ENCODE data around the gene GSTO2.
"Not testable (repeated sequence)": the region's sequence is repeated elsewhere in the genome, so short reads cannot be mapped to it uniquely, and the experiment has no call there.

Gene GSTO2

DNA sequence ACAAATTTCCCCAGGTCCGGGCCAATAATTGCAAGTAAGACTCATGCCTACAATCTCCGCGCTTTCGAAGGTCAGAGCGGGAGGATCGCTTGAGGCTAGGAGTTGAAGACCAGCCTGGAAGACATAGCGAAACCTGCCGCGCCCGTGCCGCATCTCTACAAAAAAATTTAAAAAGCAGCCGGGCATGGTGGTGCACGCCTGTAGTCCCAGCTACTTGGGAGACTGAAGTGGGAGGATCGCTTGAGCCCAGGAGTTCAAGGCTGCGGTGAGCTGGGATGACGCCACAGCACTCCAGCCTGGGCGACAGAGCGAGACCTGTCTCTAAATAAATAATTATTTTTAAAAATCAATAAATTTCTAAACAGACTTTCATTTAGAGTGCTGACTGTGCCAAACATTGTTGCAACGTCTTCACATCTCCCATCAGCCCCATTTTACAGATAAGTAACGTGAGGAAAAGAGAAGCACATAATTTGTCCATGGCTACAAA is 36.3 kb upstream of the GSTO2 start:
- CTCF ChIA-PET = no interaction called here
- POLR2A ChIA-PET (ENCODE audit: low non-redundant PET) = no interaction called here
- TF ChIP-seq, protein P1, sequence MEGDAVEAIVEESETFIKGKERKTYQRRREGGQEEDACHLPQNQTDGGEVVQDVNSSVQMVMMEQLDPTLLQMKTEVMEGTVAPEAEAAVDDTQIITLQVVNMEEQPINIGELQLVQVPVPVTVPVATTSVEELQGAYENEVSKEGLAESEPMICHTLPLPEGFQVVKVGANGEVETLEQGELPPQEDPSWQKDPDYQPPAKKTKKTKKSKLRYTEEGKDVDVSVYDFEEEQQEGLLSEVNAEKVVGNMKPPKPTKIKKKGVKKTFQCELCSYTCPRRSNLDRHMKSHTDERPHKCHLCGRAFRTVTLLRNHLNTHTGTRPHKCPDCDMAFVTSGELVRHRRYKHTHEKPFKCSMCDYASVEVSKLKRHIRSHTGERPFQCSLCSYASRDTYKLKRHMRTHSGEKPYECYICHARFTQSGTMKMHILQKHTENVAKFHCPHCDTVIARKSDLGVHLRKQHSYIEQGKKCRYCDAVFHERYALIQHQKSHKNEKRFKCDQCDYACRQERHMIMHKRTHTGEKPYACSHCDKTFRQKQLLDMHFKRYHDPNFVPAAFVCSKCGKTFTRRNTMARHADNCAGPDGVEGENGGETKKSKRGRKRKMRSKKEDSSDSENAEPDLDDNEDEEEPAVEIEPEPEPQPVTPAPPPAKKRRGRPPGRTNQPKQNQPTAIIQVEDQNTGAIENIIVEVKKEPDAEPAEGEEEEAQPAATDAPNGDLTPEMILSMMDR (conservative IDR thresholded peaks at IDR 0.05; ENCODE audit: low read depth) = no peak
- H3K27ac ChIP-seq = peak overlapping the region; percentile 79
- no peak for DNase-seq (ENCODE audit: low spot score)

DNA sequence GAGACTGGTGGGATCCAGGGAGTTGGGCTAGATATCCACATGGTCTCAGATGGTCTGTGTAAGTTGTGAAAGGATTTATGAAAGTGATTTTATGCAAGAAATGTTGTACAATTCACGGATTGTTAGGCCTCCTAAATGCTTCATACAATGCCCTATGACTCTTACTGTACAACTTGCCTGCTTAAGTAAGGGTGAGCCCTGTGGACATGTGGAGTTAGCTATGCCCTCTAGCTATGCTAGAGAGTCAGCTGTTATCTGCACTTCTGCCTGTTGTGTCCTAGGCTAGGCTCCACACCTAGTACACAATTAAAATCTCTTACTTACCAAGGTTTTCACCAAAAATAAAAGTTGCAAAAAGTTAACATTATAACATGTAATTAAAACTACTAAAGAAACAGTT is 35.2 kb upstream of the GSTO2 start:
- no peak overlapping the region for H3K27ac ChIP-seq
- TF ChIP-seq, protein P1 (conservative IDR thresholded peaks at IDR 0.05; ENCODE audit: low read depth) = no peak
- POLR2A ChIA-PET (ENCODE audit: low non-redundant PET) = no interaction called here
- CTCF ChIA-PET = no interaction called here
- DNase-seq (ENCODE audit: low spot score) = no peak

DNA sequence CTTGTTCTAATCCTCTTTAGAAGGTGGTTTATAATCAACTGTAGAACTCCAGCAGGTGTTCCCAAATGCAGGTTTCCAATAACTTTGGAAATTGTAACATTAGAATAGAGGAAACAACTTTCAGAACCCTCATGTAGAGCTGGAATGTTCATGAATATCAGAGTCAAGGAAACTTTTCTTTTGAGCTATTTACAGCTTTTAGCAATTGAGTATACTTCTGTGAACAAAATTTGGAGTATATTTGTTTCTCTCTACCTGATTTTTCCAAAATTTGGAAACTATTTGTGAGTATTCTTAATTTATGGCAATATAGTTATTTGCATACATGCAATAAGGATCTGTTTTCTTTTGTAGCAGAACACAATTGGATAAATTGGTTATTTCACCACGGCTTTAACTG is 34.0 kb upstream of the GSTO2 start:
- POLR2A ChIA-PET (ENCODE audit: low non-redundant PET) = no interaction called here
- no peak for DNase-seq (ENCODE audit: low spot score)
- TF ChIP-seq, protein P1 (conservative IDR thresholded peaks at IDR 0.05; ENCODE audit: low read depth) = no peak

DNA sequence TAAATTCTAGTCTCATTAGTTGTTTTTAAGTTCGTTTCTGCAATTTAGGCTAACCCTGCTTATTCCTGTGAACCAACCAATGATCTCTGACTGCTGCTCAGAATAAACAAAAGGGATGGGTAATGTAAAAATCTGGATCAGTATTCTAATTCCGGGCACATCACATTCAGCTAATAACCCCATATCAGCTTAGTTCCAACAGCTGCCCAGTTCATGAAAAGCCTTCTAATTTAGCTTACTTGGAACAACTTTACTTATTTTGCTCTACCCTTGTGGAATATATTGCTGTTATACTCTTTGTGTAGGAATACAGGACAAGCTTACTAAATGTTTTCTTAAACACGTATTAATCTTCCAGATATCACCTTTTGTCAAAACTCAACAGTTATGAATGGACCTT is 33.2 kb upstream of the GSTO2 start:
- POLR2A ChIA-PET (ENCODE audit: low non-redundant PET) = no interaction called here
- H3K27ac ChIP-seq = no peak overlapping the region
- DNase-seq (ENCODE audit: low spot score) = no peak
- CTCF ChIA-PET = no interaction called here
- TF ChIP-seq, protein P1 (conservative IDR thresholded peaks at IDR 0.05; ENCODE audit: low read depth) = no peak

More for the DNA sequence above, 34.0 kb upstream of the GSTO2 start:
- CTCF ChIA-PET = no interaction called here
- no peak overlapping the region for H3K27ac ChIP-seq

DNA sequence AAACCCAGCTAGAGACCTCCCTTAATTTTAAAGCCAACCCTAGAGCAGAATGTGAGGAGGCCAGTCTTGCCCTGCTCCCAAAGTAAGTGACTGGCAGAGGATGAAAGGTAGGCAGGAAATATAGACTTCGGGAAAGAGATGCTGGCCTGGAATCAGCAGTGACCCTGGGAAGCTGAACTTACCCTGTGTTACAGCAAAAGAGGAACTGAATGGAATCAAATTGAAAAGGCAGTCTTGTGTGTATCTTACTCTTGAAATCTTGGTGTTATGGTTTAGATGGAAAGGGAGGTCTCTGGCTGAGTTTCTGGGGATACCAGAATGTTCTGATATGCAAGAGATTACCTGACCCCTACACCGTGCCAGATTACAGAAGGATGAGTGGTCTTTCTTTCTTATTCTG is 28.9 kb upstream of the GSTO2 start:
- TF ChIP-seq, protein P1 (conservative IDR thresholded peaks at IDR 0.05; ENCODE audit: low read depth) = no peak
- POLR2A ChIA-PET (ENCODE audit: low non-redundant PET) = no interaction called here
- no peak overlapping the region for H3K27ac ChIP-seq
- CTCF ChIA-PET = interaction anchor here (0.5 kb wide), 1 partner anchor 79 kb away, joined by 3 read pairs; no protein-coding TSS in a partner anchor
- no peak for DNase-seq (ENCODE audit: low spot score)

DNA sequence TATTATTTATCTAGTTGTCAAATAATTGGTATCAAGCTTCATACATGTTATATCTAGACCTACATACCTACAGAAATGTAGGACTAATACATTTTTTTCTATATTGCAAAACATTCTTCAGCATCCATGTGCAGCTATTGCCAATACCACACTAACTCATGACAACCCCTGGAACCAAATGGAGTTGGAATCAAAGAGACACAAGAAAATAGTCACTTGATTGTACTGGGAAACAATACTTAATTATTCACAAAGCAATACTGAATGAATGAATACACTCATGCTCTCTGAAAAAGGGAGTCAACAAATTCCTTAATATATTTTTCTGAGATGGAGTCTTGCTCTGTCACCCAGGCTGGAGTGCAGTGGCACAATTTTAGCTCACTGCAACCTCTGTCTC is 26.4 kb upstream of the GSTO2 start:
- CTCF ChIA-PET = no interaction called here
- POLR2A ChIA-PET (ENCODE audit: low non-redundant PET) = no interaction called here
- TF ChIP-seq, protein P1 (conservative IDR thresholded peaks at IDR 0.05; ENCODE audit: low read depth) = no peak
- no peak overlapping the region for H3K27ac ChIP-seq
- DNase-seq (ENCODE audit: low spot score) = no peak

DNA sequence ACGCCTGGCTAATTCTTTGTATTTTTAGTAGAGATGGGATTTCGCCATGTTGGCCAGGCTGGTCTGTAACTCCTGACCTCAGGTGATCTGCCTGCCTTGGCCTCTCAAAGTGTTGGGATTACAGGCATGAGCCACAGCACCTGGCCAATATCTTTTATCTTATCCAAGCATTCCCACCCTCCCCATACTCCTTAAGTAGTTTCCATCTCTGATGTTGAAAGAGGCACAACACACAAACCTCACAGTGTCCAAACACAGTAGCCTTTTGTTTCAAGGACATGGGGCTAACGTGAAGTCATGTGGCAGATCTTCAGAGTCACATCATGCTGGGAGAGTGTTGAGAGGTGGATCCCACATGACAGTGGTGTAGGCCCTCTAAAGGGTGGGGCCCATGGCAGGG is 26.0 kb upstream of the GSTO2 start:
- CTCF ChIA-PET; POLR2A ChIA-PET (ENCODE audit: low non-redundant PET); H3K27ac ChIP-seq; DNase-seq (ENCODE audit: low spot score): not testable (repeated sequence)
